Adrenal gland (tissue), 5 donors: Measurements from ENCODE around the gene PDCD10.

Experiments used
- CTCF ChIP-seq, 6 experiments: fragments of 450-650 bp in 4 of 6; fragments of 200-600 bp in 2 of 6; sonication (generic) in 1 of 6; IDR thresholded peaks; 1 replicate in 5 of 6; 2 replicates in 1 of 6; pipeline versions ENCODE4 v1.5.1 to v1.8.0; 2016 to 2021; ENCODE audit warnings: antibody characterized with exemption in 6 of 6, mild to moderate bottlenecking in 2 of 6, moderate library complexity in 1 of 6
- POLR2A ChIP-seq, 2 donors: fragments of 450-650 bp; IDR thresholded peaks; one replicate each; pipeline ENCODE4 v1.6.1; 2017; ENCODE audit warnings: antibody characterized with exemption in 2 of 2, mild to moderate bottlenecking in 2 of 2, moderate library complexity in 1 of 2
- donor health status: DM: no; HTN: no; CAD: no.

- TF ChIP-seq POLR2A (IDR thresholded peaks at IDR 0.05) (no peak), CTCF (IDR thresholded peaks at IDR 0.05) (no peak)
These were observed 11.6 kb downstream of the PDCD10 start for GRCh38 chr3:167723025-167723512.
